Stimulated activated CD4-positive, alpha-beta T cell treated with anti-CD3 and anti-CD28 coated beads, Interleukin-1b, Interleukin-23, amount 100 ng/mL, for 1 hour (primary cell): ENCODE measurements around the gene ABCA7.
"Not testable (repeated sequence)": the region's sequence is repeated elsewhere in the genome, so short reads cannot be mapped to it uniquely, and the experiment has no call there.

Experiments
- DNase-seq, 2 donors: peaks; one replicate each; pipeline ENCODE4 v3.0.0-alpha.2; 2020; ENCODE audit warnings: low read depth in 2 of 2

ABCA7 gene

DNA sequence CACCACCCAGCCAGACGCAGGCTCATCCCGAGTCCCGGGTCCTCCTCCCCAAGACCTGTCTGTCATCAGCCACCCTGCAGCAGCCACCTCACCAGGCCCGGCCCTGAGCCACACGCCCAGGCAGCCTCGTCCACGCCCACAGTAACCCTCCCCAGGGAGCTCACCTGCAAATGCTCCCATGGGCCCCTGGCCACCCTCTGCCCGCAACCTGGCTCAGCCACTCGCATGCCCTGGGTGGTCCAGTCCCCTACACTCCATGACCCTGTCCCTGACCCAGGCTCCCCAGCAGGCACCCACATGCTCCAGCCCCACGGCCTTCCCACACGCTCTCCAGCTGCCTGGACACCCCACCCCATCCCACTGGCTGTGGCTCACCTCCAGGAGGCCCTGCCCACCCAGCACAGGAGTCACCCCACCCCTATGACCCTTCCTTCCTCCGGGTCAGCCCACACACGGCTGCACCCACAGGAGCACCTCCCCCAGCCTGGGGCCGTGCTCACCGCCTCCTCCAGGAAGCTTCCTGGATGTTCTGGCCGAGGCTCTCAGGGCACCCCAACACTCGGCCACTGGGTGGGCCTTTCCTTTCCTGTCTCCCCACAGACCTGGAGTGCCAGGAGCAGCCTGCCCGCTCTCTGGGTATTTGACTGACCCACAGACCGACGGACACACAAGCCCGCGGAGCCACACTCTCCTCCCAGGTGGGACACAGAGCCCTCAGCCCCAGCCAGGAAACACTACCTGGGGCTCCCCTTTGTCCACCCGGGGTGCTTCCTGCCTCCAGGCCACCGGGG lies 22.6 kb upstream of the ABCA7 start:
- no peak for DNase-seq

DNA sequence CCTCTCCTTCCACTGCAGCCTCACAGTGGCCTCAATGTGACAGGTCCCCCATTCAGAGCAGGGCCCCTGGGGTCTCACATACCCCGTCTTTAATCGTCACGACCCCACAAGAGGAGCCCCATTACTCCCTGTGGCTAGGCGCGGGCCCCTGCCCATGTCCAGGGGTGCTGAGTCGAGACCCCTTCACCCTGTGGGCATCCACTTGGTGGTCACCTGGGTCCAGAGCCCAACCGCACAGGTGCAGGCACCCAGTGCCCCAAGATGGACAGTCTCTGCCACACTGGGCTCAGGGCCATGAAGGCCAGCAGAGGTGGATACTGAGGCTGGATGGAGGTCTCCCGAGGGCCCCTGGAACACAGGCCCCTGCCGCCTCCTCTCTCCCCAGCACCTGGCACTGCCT lies 22.0 kb upstream of the ABCA7 start:
- DNase-seq: no peak

DNA sequence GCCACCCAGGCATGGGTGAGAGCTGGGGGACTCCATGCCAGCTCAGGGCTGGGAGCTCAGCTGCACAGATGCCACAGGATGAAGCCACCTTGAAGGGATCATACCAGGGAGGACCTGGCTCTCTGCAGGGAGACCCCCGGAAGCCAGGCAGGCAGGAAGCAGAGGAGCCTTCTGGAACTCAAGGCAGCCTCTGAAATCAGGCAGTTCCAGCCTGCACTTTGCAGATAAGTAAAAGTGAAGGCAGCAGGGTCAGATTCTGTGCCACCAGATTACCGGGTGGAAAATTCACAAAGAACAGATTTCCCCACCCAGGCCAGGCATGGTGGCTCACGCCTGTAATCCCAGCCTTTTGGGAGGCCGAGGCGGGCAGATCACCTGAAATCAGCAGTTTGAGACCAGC lies 21.5 kb upstream of the ABCA7 start:
- no peak for DNase-seq

DNA sequence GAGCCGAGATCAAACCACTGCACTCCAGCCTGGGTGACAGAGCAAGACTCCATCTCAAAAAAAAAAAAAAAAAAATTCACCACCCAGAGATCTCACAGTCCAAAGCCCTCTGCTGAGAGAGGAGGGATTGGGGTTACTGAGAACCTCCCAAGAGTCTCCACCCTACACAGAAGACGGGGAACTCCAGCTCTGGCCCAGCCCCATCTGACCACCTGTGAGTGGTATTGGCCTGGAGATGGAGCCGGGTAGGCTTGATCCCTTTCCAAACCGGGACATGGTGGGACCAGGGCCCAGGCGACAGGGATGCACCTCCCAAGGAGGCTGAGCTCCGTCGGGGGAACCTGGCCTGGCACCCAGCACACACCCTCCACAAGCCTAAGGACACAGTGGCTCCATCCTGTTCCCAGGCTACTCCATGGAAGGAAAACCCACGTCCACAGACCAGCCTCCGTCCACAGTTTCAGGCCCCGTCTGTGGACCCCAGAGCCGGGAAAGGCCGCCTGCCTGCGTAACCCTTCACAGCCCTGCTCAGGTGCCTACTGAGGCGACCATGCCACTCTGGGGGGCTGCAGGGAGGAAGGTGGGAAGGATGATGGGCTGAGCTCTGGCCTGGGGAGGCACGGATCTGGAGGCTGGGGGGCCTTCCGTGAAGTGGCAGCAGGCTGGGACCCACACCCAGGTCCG lies 20.8 kb upstream of the ABCA7 start:
- DNase-seq: no peak

DNA sequence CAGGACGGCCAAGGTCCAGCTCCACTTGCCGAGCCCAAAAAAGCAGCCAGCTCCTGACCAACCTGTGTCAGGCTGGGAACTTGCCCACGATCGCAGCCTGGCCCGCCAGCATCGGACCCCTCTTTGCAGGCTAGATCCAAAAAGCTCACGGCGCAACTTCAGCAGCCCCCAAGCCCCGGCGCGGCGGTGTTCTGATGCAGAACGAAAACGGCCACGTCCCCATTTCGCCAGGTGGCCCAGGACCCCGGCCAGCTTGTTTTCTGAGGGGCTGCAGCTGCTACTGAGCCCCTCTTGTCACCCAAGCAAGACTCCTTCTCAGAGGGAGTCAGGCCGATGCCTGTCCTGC lies 20.3 kb upstream of the ABCA7 start:
- no peak for DNase-seq

DNA sequence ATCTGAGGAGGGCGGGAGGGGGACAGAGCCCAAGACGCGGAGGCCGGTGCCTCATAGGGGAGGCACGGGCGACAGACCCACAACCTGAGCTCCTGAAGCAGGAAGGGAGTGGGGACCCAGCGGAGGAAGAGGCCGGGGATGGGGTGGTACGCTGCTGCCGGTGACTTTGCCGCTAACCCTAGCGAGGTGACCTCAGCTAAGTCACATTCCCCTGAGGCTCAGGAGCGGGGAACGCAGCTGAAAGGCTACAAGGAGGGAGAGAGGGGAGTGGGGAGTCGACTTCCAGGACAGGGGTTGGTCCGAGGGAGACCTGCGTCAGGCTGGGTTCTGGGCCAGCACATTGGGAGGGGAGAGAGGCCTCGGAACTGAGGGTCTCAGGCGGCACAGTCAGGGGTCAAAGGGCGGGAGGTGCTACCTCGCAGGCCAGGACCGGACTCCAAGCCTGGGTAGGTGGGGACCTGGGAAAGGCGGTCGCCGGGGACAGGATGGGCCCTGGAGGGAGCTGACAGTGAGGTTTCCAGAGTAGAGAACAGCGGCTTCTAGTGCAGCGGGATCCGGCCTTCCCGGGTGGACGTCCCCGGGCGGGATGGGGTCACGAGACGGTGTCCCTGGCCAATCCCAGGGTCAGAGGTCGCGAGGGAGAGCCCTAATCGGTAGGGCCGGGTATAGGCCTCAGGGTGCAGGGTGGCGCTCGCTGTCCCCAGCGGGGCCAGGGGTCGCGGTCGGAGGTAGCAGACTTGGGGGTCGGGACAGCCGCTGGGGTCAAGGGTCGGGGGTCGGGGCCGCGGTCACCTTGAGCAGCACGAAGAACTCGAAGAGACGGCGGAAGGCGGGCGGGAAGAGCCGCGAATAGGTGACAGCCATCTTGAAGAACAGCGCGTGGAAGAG lies 19.7 kb upstream of the ABCA7 start:
- no peak for DNase-seq

DNA sequence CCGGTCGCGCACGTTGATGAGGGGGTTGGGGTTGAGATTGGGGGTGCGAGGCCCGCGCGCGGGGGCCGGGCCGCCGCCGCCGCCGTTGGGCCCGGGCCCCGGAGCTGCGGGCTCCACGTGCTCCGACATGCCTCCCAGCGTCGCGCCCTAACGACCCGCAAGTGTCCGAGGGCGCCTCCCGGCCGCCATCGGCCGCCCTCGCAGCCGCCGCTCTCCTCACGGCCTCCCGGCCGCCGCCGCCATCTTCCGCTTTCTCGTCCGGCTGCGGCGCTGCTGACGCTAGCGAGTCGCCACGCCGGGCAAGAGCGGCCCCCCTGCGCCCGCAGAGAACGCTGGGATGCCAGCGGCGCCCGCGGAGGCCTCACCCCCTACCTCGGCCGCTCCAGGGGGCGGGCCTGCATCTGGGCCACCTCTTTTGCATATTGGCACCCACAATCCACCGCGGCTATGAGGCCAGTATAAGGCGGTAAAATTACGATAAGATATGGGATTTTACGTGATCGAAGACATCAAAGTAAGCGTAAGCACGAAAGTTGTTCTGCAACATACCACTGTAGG lies 19.0 kb upstream of the ABCA7 start, which contains the start of gene TMEM259:
Gene TMEM259, minus strand, starts transcription at position 256 of the 558 bp plus-strand sequence. Its CDS starts 127 bp downstream, at position 129.
- peak; percentile 93 to 97 for DNase-seq

DNA sequence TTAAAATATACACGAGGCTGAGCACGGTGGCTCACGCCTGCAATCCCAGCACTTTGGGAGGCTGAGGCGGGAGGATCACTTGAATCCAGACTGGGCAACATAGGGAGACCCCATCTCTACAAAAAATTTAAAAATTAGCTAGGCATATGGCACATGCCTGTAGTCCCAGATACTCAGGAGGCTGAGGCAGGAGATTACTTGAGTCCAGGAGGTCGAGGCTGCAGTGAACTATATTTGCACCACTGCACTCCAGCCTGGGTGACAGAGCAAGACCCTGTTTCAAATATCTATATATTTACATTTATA lies 16.1 kb upstream of the ABCA7 start:
- DNase-seq: not testable (repeated sequence)

DNA sequence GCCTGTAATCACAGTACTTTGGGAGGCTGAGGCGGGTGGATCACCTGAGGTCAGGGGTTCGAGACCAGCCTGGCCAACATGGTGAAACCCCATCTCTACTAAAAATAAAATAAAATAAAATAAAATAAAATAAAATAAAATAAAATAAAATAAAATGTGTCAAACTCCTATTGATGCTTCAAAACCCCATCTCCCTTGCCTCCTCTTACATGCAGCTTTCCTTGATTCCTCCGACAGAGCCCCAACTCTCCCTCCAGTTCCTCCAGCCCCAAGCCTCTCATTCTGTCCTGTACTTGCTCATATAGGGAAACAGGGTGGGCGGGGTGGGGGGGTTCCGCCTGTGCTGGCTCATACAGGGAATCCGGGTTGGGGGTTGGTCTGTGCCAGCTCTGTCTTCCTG lies 14.8 kb upstream of the ABCA7 start:
- DNase-seq: not testable (repeated sequence)

DNA sequence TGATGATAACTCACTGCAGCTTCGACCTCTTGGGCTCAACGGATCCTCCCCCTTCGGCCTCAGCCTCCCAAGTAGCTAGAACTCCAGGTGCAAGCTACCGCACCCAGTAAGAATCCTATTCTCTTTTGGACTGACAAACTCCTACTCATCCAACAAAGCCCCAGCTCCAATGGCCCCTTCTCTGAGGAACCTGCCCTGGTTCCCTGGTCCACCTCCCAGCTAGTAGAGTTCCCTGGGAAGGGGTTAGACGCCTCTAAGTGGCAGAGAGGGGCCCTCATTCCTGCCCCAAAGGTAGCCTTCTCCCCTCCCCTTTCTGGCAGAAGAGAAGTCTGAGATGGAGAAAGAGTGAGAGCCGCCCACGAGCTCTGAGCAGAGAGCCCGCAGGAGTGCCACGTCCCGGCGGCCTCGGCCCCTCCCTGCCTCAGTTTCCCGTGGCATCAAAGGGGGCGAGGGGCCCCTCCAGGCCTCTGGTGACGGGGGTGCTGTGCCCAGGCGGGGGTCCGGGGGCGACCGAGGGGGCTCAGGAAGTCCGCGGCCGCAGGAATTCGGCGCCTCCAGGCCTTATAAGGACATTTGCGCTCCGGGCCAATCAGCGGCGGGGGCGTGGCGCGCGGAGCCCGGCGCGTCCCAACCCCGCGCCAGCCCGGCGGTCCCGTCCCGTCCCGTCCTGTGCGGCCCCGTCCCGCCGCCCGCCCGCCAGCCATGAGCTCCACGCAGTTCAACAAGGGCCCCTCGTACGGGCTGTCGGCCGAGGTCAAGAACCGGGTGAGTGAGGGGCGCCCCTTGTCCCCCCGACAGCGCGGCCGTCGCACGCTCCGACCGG lies 13.7 kb upstream of the ABCA7 start, which contains the start of gene CNN2:
Gene CNN2, plus strand, starts transcription at position 649 of the 823 bp plus-strand sequence. Its CDS starts 54 bp downstream, at position 703.
- no peak for DNase-seq

DNA sequence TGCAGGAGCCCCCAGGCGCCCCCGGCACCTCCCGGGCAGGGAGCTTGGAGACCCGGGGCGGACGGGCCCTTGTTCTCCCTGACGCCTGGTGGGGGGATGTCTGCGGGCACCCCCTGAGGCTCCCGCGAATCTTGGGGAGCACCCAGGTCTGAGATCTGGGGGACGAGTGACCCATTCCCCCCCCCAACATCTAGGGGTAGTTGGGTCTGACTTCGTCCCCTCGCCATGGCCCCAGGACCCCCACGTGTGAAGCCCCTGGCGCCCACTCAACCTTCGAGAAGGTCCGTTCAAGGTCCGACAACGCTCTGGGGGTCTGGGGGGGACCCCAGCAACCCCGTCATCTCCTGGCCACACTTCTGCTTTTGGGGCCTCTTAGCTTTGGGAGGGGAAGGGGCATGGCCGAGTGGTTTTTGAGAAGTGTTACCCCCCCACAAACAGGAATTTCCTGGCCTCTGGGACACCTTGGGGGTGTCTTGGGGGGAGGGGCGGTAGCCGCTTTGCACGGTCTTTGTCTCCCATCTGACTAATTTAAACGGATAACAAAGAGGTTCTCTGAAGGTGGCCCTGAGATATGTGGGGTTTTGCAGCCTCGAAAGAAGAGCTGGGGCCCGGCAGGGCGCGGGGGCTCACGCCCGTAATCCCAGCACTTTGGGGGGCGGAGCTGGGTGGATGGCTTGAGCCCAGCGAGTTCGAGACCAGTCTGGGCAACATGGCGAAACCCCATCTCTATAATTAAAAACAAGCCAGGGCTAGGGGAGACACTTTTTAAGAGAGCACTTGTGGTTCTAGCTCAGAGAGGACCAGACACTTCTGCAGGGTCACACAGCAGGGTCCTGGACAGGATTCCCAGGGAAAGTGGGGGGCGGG lies 12.9 kb upstream of the ABCA7 start:
- DNase-seq: no peak

DNA sequence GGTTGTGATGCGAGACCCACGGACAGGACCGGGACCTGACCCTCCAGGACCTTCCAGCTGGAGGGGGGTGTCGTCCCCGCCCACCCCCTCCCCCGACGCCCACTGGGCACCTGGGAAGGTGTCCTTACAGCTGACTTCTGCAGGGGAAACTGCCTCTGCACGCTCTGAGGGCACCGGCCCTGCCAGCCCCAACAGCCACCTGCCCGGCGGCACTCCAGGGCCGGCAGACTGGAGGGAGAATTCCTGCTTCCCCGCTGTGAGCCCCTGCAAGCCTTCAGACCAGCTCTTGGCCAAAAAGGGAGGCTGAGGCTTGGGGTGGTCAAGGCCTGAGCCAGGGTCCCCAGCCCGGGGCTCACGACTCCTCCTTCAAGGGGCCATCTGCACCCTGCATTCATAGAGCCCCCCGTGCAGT lies 12.3 kb upstream of the ABCA7 start:
- no peak for DNase-seq

DNA sequence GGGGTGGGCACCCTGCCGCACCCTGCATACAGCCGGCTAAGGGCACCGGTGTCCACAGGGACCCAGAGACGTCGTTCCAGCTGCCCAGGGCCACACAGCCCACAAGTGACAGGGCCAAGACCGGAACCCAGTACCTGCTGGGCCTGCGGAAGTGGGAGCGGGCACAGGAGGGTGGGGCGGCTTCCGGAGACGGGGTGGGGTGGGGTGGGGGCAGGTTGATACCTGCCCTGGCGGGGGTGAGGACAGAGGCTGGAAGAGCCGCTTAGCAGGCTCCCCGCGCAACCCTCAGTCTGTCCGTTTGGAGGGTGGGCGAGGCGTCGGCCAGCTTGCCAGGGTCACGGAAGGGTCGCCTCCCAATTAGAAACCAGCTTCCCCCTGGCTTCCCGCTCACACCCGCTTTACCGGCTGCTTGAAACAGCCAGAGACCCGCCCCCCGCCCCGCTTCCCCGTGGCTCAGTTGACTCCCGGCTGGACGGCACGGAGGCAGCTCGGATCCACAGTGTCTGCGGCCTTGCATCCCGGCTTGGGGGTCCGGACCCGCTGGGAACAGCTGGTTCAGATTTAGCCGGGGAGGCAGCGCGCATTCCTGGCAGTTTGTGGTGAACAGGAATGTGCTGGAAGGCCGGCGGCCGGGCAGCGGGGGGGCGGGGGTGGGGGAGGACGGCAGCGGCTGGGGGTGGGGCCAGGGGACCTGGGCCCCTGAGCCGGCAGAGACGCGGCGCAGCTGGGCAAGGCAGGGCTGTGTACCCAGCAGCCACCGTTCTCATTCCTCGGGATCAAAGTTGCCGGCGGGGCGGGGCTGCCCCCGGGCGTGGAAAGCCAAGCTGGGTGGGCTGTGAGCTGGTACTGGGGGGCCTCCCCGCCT lies 11.6 kb upstream of the ABCA7 start:
- no peak for DNase-seq

DNA sequence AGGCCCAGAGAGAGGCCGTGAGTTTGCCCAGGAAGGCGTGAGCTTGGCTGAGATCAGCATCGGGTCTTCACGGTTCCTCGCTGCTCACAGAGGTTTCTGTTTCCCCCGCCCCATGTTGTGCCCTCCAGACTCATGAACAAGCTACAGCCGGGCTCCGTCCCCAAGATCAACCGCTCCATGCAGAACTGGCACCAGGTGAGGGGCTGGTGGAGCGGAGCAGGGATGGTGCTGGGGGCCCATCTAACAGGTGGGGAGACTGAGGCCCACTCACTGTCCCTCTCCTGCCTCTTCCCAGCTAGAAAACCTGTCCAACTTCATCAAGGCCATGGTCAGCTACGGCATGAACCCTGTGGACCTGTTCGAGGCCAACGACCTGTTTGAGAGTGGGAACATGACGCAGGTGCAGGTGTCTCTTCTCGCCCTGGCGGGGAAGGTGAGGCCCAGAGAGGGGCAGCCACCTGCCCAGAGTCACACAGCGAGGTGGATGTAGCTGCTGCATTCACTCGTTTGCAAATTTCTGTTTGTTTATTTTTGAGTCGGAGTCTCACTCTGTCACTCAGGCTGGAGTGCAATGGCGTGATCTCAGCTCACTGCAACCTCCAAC lies 7.5 kb upstream of the ABCA7 start:
- DNase-seq: no peak

DNA sequence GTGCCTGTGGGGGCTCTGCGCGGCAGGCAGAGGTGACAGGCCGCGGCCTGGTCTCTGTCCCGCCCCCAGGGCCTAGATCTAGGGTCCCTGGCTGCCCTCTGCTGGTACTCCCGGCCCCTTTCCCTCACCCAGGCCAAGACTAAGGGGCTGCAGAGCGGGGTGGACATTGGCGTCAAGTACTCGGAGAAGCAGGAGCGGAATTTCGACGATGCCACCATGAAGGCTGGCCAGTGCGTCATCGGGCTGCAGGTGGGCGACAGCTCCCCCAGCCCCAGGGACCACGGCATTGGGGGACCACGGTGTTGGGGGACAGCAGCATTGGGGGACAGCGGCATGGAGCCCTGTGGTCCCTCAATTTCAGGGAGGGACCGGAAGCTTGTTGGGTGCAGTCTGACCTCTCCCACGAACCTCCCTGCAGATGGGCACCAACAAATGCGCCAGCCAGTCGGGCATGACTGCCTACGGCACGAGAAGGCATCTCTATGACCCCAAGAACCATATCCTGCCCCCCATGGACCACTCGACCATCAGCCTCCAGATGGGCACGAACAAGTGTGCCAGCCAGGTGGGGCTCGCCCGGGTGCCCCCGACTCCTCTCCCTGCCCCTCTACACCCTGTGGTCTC lies 3.8 kb upstream of the ABCA7 start:
- no peak for DNase-seq

DNA sequence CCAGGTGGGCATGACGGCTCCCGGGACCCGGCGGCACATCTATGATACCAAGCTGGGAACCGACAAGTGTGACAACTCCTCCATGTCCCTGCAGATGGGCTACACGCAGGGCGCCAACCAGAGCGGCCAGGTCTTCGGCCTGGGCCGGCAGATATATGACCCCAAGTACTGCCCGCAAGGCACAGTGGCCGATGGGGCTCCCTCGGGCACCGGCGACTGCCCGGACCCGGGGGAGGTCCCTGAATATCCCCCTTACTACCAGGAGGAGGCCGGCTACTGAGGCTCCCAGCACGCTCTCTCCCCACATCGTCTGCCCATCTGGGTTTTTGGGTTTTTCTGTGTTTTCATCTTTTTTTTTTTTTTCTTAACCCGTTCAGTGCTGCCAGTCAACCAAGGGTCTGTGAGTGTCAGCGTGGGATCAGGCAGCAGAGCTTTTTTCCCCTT lies 2.3 kb upstream of the ABCA7 start:
- DNase-seq: no peak

DNA sequence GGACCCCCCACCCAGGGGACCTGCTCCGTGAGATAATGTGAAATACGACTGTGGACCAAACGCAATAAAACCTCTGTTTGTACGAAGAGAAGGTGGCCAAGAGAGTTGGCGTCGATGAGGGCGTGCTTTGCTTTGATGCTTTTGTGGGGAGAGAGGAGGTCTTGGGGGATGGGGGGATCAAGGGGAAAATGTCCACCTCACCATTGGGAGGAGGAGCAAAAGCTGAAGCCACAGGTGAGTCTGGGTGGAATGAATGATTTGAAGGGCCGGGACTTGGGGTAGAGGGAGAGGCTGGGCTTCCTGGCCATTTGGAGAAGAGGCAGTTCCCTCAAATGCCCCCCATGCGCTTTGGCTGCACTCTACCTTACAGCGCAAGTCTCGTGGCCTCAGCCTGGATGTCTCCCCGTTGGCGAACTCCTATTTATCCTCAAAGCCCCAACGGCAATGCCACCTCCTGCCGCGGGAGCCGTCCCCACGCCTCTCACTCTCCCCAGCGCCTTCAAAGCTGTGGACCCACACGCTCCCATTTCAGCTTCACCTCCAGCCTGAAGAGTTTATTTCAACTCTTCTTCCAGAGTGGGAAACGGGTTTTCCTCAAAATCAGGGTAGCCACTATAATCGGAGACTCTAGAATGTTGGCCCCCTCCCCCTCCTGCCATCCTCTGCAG lies 795 bp upstream of the ABCA7 start:
- no peak for DNase-seq
